CD4-positive, alpha-beta T cell (primary cell): ENCODE measurements around the gene ANKDD1A. TPM values are rescaled to one million over a fixed set of nuclear protein-coding genes. Genes with fewer than 3 reads are reported as not detected.

ENCODE experiments used
- ATAC-seq: fragments of 200-7000 bp; cut with Tn5 transposase; one replicate; pipeline ENCODE4 v1.10.0; 2022; ENCODE audit warnings: mild to moderate bottlenecking; ENCODE audit not compliant: poor library complexity
- CTCF ChIA-PET: fragments of 350-600 bp; sonication (Branson Sonifier 250); formaldehyde crosslinking; loops from one replicate; lab custom pipeline; 2021; ENCODE audit warnings: antibody characterized with exemption, inconsistent platforms; lab: Charles Lee
- POLR2A ChIA-PET: fragments of 350-600 bp; sonication (Branson Sonifier 250); formaldehyde crosslinking; loops from one replicate; lab custom pipeline; 2021; ENCODE audit warnings: antibody characterized with exemption, inconsistent platforms; lab: Charles Lee
- DNase-seq, 14 experiments: peaks; one replicate each; pipeline ENCODE4 v3.0.0-alpha.2; 2013 to 2020; ENCODE audit warnings: mixed read lengths in 2 of 14
- H3K27ac ChIP-seq, 2 donors: one replicate each; pipeline versions ENCODE4 v1.5.1 to v1.7.0; 2013; ENCODE audit warnings: low read length in 2 of 2, low read depth in 1 of 2, mild to moderate bottlenecking in 1 of 2
- H3K27me3 ChIP-seq, 2 experiments: 1 replicate in 1 of 2; 2 replicates in 1 of 2; pipeline versions ENCODE4 v1.6.1 to v1.7.0; 2013; ENCODE audit warnings: low read length in 2 of 2, control low read depth in 1 of 2, mild to moderate bottlenecking in 1 of 2, moderate library complexity in 1 of 2; ENCODE audit not compliant: insufficient read depth in 2 of 2, control insufficient read depth in 1 of 2
- H3K36me3 ChIP-seq: one replicate; pipeline ENCODE4 v1.6.1; 2013; ENCODE audit warnings: low read length, control low read depth; ENCODE audit not compliant: insufficient read depth
- H3K4me1 ChIP-seq: one replicate; pipeline ENCODE4 v1.6.1; 2013; ENCODE audit warnings: low read length, control low read depth; ENCODE audit not compliant: insufficient read depth
- H3K4me3 ChIP-seq: one replicate; pipeline ENCODE4 v1.5.1; 2013; ENCODE audit warnings: mild to moderate bottlenecking, low read length, moderate library complexity
- H3K9me3 ChIP-seq, 2 experiments: 1 replicate in 1 of 2; 2 replicates in 1 of 2; pipeline versions ENCODE4 v1.6.1 to v1.7.0; 2013; ENCODE audit warnings: low read length in 2 of 2, mild to moderate bottlenecking in 2 of 2, control low read depth in 1 of 2, moderate library complexity in 1 of 2; ENCODE audit not compliant: control insufficient read depth in 1 of 2, insufficient read depth in 1 of 2
- H3K27ac Mint-ChIP-seq: one replicate; pipeline ENCODE4 v1.8.0; 2020; ENCODE audit warnings: mixed read lengths
- H3K27me3 Mint-ChIP-seq: one replicate; pipeline ENCODE4 v1.8.0; 2021; ENCODE audit warnings: mixed read lengths
- H3K36me3 Mint-ChIP-seq: one replicate; pipeline ENCODE4 v1.8.0; 2021; ENCODE audit warnings: low read depth, mixed read lengths
- H3K4me1 Mint-ChIP-seq: one replicate; pipeline ENCODE4 v1.8.0; 2021; ENCODE audit warnings: low read depth, mixed read lengths
- H3K4me3 Mint-ChIP-seq: one replicate; pipeline ENCODE4 v1.8.0; 2020; ENCODE audit warnings: mild to moderate bottlenecking, mixed read lengths
- H3K9me3 Mint-ChIP-seq: one replicate; pipeline ENCODE4 v1.8.0; 2020; ENCODE audit warnings: mixed read lengths
- CTCF ChIP-seq: fragments of 200-600 bp; IDR thresholded peaks from one replicate; pipeline ENCODE4 v1.8.0; 2022; ENCODE audit warnings: antibody characterized with exemption, mild to moderate bottlenecking
- intact Hi-C, 2 experiments: fragments of 100-400 bp; cut with DNase I in 1 of 2; cut with micrococcal nuclease in 1 of 2; formaldehyde crosslinking; loops; one replicate each; pipeline versions ENCODE4 v1.15.1 to v1.9.0; 2023 to 2025; cut with DNase I, micrococcal nuclease
- total RNA-seq, 174 experiments: library from RNA in 2 of 174; stranded (reverse) in 2 of 174; gene quantifications; one replicate each; pipeline ENCODE4 v1.2.3 and lab custom pipeline; 2021 to 2026

The ANKDD1A gene
- total RNA-seq, 2 experiments from 2014 or later = 0.95 to 1.9 TPM

GRCh38 chr15:64916365-64916764, 4.7 kb downstream of the ANKDD1A start:
- no peak for ATAC-seq
- POLR2A ChIA-PET = no interaction called here

GRCh38 chr15:64917211-64917610, 5.5 kb downstream of the ANKDD1A start:
- CTCF ChIA-PET = no interaction called here
- H3K9me3 Mint-ChIP-seq = no peaks in the 10 kb centered on the region
- H3K27me3 Mint-ChIP-seq = no peaks in the 10 kb centered on the region

More at GRCh38 chr15:64916365-64916764, 4.7 kb downstream of the ANKDD1A start:
- CTCF ChIA-PET = interaction anchor here (1.6 kb wide), 1 partner anchor 81 kb away, joined by 3 read pairs; no protein-coding TSS in a partner anchor
- H3K9me3 Mint-ChIP-seq = no peaks in the 10 kb centered on the region
- no peak overlapping the region for H3K4me3 Mint-ChIP-seq
- no peak for DNase-seq
- peaks cover 1% of the 10 kb centered on the region for H3K27me3 Mint-ChIP-seq
- Histone ChIP-seq H3K9me3 (no peaks in the 10 kb centered on the region), H3K27ac (no peak overlapping the region), H3K27me3 (peaks cover 0 to 2% of the 10 kb centered on the region in 2 experiments), H3K36me3 (no peaks in the 10 kb centered on the region), H3K4me1 (peaks cover 9% of the 10 kb centered on the region), H3K4me3 (no peak overlapping the region)
- intact Hi-C loops = no loop called here
- no peaks in the 10 kb centered on the region for H3K36me3 Mint-ChIP-seq
- peaks cover 2% of the 10 kb centered on the region for H3K4me1 Mint-ChIP-seq
- no peak for TF ChIP-seq CTCF
- H3K27ac Mint-ChIP-seq = no peak overlapping the region

GRCh38 chr15:64919721-64920120, 8.0 kb downstream of the ANKDD1A start:
- Mint-ChIP-seq H3K27me3 (no peaks in the 10 kb centered on the region), H3K4me3 (no peak overlapping the region), H3K27ac (no peak overlapping the region), H3K36me3 (no peaks in the 10 kb centered on the region), H3K4me1 (no peaks in the 10 kb centered on the region), H3K9me3 (no peaks in the 10 kb centered on the region)
- POLR2A ChIA-PET = no interaction called here
- Histone ChIP-seq H3K27me3 (no peaks in the 10 kb centered on the region), H3K4me3 (no peak overlapping the region), H3K27ac (no peak overlapping the region), H3K36me3 (no peaks in the 10 kb centered on the region), H3K9me3 (no peaks in the 10 kb centered on the region), H3K4me1 (no peaks in the 10 kb centered on the region)
- intact Hi-C loops = no loop called here
- no peak for TF ChIP-seq CTCF
- DNase-seq (no peak), ATAC-seq (no peak)
- CTCF ChIA-PET = no interaction called here

More at GRCh38 chr15:64917211-64917610, 5.5 kb downstream of the ANKDD1A start:
- H3K9me3 ChIP-seq = no peaks in the 10 kb centered on the region
- H3K4me1 ChIP-seq = peaks cover 2% of the 10 kb centered on the region
- H3K4me3 Mint-ChIP-seq = no peak overlapping the region
- no peaks in the 10 kb centered on the region for H3K27me3 ChIP-seq
- TF ChIP-seq CTCF = no peak
- ATAC-seq (no peak), DNase-seq (no peak)
- POLR2A ChIA-PET = no interaction called here
- H3K27ac ChIP-seq = no peak overlapping the region
- no peaks in the 10 kb centered on the region for H3K36me3 ChIP-seq
- H3K4me3 ChIP-seq = no peak overlapping the region
- intact Hi-C loops = no loop called here
- H3K36me3 Mint-ChIP-seq = no peaks in the 10 kb centered on the region
- no peaks in the 10 kb centered on the region for H3K4me1 Mint-ChIP-seq
- no peak overlapping the region for H3K27ac Mint-ChIP-seq
